ENCODE results near the gene NCBP2.
A peak's percentile ranks its signal among the peaks of the same experiment; 100 is the strongest.

Gene NCBP2

GRCh38 chr3:196942226-196942914 lies at the start of gene NCBP2:
Gene NCBP2, minus strand, starts transcription at chr3:196942528. Its CDS starts 25 bp downstream, at chr3:196942503.
- DNase-seq, result peak; percentile 98

DNA sequence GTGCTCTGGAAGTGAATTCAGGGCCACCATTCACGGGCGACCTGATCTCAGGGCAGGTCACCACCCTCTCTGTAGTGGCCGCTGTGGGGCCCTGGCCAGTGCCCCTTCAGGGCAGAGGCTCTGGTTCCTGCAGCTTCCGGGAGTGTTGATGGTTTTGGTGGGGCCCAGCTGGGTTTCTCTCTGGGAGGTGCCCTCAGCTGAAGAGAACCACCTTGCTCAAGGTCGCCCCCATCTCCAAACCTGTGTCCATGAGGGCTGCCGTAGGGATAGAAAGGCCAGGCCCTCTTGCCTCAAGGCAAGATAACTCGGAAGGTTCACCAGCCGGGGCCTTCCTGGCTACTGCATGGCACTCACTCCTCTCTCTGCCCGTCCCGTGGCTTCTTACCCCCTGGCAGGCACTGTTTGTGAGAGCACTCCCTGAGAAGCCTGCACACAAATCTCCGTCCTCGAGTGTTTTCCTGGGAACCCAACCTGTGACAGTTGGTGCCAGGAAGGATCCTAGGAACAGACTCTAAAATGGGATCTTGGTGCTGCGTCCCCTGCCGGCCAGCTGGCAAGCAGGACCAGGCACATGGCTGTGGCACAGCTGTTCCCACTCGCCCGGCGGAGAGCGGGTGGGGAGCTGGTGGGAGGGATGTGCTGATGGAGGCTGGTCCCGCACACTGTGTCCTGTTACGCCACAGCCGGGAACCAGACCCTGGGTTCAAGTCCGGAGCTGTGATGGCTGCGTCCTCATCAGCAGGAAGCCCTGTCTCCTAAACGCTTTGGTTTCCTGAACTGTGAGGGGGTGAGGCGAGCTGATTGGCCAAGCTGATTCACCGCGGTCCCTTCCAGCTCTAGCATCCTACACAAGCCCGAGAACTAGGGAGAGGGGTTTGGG lies 49.5 kb upstream of the NCBP2 start:
- no peak for DNase-seq

GRCh38 chr3:196990601-196991007 lies 48.3 kb upstream of the NCBP2 start:
- DNase-seq, result no peak

- no peak for DNase-seq
These were observed 47.5 kb upstream of the NCBP2 start for GRCh38 chr3:196989721-196990262.

DNA sequence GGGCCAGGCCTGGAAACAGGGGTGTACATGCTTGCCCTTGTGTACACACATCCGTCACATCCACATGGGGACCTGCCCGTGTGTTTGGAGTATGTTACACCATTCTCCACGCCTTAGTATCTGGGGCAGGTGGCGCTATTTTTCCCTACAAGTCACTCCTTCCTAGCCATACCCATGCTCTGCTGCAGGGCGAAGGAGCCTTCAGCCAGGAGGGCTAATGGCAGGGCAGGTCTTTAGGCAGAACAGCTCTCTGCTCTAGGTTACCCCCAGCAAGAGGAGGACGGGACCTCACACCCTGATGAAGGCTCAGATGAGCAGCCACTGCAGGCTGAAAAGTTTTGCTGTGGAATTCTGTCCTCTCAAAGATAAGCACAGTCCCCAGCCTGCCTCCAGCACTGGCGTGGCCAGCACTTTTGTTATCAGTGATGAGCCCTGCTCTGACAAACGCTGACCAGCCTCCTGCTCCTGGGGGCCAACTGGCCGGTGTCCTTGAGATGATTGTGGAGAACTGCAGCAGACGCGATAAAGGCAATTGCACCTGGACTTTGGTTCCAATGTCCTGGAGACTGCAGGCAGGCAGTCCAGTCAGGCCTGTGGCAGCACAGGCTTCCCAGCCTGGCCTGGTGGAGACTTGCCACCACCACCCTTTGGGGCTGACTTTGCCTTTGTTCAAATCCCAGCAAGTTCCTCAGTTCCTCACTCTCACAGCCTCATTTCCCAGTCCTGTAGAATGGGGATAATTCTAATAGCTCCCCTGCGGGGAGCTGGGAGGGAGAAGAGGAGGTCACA lies 46.1 kb upstream of the NCBP2 start:
- DNase-seq, result no peak

- no peak for DNase-seq
These were observed 44.7 kb upstream of the NCBP2 start for GRCh38 chr3:196987022-196987421.

GRCh38 chr3:196985954-196986885 lies 43.9 kb upstream of the NCBP2 start:
- DNase-seq, result no peak

DNA sequence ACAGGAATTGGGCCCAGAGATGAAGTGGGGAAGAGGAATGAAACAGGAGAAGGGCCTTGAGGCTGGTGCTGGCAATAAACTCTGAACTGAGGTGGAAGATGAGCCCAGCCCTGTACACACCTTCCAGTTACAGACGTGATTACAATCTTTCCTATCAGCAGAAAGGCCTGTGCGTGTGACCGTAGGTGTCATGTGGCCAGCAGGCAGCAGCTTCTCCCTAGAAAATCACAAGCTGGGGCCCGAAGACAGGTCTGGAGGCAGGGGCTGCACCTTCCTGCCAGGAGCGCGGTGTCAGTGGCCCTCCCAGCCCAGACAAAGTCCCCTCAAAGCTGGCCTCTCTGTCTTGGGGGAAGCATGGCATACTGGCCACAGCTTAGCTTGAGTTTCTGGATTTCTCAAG lies 43.0 kb upstream of the NCBP2 start:
- no peak for DNase-seq

DNA sequence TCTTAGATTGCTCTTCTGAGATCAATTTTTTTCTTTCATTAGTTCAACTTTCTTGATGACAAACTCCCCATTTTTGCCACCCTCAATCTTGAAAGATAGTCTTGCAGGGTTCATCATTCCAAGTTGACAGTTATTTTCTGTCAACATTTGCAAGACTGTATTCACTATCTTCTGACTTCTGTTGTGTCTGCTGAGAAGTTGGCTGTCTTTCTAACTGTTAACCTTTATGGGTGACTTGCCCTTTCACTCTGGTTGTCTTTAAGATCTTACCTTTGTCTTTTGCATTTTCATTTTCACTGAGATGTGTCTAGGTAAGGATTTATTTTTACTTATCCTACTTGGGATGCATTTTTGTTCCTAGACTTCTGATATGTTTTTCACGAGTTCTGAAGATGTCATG lies 40.9 kb upstream of the NCBP2 start:
- no peak for DNase-seq

GRCh38 chr3:196981657-196982056 lies 39.3 kb upstream of the NCBP2 start:
- no peak for DNase-seq

GRCh38 chr3:196979545-196979944 lies 37.2 kb upstream of the NCBP2 start:
- DNase-seq, result peak; percentile 54

- DNase-seq, result no peak
These were observed 34.6 kb upstream of the NCBP2 start for GRCh38 chr3:196976941-196977340.

GRCh38 chr3:196975349-196975748 lies 33.0 kb upstream of the NCBP2 start:
- no peak for DNase-seq

- no peak for DNase-seq
These were observed 32.3 kb upstream of the NCBP2 start for GRCh38 chr3:196974661-196975060.

DNA sequence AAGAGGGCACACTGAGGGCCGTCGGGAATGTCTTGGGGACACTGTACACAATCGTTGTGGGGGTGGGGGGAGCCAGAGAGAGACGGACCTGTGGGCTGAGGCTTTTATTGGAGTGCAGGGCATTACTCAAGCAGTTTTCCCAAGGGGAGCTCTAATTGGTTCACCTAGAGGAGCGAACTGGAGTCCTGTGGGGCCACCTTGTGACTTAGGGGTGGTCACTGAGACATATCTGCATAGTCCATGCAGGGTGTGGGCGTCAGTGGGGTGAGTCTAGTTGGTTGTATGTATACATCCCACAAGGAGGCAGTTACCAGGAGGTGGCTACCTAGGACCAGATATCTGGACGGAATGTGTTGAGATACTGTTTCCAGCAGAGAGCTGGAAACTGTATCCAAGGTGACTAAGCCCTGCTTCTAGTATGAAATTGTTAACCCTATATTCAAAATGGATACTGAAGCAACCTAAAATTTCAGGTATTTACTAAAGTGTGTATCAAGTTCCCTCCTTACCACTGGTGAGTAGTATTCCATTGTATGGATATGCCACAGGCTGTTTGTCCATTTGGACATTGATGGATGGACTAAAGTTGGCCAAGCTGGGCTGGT lies 28.9 kb upstream of the NCBP2 start:
- no peak for DNase-seq

DNA sequence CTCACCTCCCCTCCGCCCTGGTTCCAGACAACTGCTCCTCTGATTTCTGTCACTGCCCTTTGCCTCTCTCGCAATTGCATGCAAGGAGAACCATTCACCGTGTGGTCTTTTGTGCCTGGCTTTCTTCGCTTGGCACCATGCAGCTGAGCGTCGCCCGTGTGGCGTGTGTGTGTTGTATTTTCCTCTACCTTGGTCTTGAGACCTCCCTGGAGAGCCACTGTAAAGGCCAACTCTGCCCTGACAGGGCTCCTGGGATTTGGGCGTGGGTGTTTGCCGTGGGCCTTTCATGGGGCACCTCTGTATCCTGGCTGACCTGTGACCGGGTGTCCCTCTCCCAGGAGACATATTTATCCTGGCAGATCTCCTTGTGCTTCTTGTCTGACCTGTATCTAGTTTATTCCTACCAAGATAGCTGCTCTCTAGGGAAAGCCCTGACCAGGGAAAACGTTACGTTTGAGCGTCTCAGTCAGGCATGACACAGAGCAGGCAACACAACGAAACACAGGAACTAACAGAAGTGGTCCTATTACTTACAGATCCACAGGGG lies 28.3 kb upstream of the NCBP2 start:
- no peak for DNase-seq

DNA sequence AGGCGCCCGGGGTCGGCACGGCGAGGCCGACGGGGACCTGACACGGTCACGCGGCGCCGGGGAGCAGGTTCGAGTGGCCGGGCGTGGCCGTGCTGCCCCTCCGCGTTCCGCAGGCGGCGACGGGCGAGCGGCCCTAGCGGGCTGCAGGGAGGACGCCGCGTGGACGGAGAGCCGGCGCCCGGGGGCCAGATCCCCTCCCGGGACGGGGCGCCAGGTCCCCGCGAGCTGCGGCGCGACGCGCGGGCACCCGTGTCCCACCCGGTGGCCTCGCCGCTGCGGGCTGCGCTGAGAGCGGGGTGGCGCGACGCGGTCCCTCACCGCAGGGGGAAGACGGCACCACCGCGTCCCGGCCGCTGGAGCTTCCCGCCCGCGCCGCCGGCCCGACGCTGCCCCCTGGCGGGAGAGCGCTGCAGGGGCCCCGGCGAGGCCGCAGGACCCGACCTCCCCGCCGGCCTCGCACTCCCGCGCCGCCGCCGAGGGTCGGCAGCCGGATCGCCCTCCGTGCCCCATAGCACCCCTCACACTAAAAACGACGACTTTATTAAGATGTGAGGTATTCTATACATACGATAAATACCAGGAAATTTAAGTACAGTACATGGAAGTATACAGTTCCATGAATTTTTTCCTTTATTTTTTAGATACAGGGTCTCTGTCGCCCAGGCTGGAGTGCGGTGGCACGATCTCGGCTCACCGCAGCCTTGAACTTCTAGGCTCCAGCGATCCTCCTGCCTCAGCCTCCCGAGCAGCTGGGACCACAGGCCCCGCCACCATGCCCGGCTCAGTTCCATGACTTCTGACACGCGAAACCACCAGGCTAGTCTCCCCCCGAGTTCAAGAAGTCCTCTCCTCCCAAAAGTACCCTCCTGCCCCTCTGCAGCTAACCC lies 27.6 kb upstream of the NCBP2 start:
- DNase-seq, result peak; percentile 38

DNA sequence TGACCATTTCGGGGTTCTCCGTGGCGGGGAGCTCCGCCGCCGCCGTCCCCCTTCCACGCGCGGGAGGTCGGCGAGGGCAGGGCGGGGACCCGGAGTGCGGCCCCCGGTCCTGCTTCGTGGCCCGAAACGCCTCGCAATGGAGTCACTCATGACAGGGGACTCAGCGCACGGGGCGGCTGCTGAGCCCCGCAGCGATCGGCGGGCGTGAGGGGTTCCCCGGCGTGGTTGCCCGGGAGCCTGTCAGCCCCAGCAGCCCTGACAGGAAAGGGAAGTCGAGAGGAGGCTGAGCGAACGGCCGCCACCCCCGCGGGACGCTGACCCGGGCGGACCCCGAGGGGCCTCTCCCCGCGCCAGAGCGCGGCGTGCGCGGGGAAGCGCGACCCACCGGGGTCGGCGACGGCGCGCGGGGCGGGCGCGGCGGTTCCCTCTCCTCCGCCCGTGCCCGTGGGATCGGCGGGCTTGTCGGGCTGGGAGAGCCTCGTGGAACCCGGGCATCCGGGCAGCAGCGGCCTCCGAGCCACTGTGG lies 26.9 kb upstream of the NCBP2 start:
- DNase-seq, result no peak

- DNase-seq, result no peak
These were observed 26.2 kb upstream of the NCBP2 start, which contains the start of gene PIGZ for GRCh38 chr3:196968233-196969133. Gene PIGZ, minus strand, starts transcription at chr3:196968833. Its CDS starts 16,802 bp downstream, at chr3:196952031.

Measured in fibroblast of skin of right quadriceps (primary cell).